GM18508 (cell line): ENCODE data around the gene EVX2.

Source experiments
- ATAC-seq: cut with Tn5 transposase; IDR thresholded peaks from one replicate; pipeline ENCODE4 v1.9.1; 2021; ENCODE audit warnings: moderate number of reproducible peaks; ENCODE audit not compliant: insufficient read depth, unreplicated experiment

The EVX2 gene

GRCh38 chr2:176083796-176084261 is at the start of gene EVX2:
EVX2 (minus strand) TSS chr2:176083962; CDS start chr2:176083776, 186 bp downstream.
- ATAC-seq: no peak

DNA sequence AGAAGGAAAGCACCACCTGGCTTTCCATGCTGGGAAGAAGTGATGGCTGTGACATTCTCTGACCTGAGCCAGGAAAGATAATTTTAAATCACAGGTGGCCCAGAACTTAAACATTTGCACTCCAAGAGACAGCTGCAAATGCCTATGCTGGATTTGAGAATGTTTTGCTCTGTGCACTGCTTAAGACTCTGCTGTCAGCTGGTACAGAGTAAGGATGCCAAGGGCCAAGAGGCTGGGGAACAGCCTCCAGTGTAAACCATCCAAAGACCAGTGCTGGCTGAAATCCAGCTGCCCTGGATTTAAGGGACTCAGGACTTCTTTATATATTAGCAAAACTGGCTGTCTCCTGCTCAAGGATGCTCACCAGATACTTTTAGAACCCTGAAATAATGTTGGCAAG is 49.6 kb upstream of the EVX2 start:
- ATAC-seq: no peak

DNA sequence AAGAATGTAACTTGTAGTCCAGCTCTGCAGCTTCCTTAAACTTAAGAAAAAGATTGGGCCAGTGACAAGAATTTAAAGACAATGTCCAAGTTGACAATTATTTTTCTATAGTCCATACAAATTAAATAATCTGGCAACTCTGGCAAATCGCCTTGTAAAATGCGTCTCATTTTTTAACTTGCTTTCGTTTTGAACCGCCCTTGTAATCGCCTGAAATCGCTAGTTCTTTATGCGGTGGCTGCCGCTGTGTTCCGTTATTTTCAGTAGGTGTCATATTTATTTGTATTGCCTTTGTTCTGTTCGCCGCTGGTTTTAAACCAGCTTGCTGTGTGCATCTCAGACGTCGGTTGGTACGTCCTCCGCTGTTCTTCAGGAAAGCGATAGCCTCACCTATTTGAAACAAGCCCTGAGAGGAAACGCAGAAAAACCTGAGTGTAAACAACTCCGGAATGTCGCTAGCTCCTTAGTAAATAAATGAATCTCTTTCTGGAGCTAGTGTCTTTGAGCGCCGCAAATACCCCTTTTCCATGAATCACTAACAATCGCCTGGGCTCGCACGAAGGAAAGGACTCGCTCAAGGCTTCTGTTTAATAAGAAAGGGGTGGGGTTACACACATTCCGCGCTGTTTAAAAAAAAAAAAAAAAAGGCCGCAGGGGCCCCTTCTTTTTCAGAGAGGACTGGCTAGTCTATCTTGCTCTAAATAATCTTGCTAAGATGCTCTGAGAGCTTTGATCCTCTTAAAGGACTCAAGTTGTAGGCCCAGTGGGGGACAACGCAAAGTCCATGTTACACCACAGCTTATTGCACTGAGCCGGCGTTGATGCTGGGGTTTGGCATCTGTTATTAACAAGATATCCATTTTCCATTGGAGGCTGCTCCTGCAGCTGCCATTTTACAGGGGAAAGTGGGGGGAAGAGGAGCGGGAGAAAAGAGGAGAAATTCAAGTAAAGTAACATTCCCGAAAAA is 48.7 kb upstream of the EVX2 start:
- no peak for ATAC-seq

DNA sequence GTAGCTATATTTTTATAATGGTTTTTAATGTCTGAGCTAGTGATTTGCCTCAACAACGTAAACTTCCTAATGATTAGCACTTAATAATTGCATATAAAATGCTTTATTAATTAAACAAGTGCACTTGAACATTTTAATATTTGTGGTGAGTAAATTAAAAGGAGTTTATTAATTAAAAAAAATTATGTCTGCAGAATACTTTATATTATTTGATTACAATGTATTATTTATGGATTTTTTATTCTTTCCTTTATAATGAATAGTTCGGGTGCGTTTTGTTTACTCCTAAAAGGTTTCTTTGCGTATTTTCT is 48.0 kb upstream of the EVX2 start:
- no peak for ATAC-seq

- no peak for ATAC-seq
Measured at GRCh38 chr2:176130957-176131847, 47.4 kb upstream of the EVX2 start.

GRCh38 chr2:176130147-176130956 is 46.6 kb upstream of the EVX2 start:
- no peak for ATAC-seq

GRCh38 chr2:176129813-176130146 is 46.0 kb upstream of the EVX2 start:
- no peak for ATAC-seq

GRCh38 chr2:176128982-176129796 is 45.4 kb upstream of the EVX2 start, which contains the start of gene HOXD8:
HOXD8 (plus strand) TSS chr2:176129705; CDS start chr2:176130367, 662 bp downstream.
- no peak for ATAC-seq

DNA sequence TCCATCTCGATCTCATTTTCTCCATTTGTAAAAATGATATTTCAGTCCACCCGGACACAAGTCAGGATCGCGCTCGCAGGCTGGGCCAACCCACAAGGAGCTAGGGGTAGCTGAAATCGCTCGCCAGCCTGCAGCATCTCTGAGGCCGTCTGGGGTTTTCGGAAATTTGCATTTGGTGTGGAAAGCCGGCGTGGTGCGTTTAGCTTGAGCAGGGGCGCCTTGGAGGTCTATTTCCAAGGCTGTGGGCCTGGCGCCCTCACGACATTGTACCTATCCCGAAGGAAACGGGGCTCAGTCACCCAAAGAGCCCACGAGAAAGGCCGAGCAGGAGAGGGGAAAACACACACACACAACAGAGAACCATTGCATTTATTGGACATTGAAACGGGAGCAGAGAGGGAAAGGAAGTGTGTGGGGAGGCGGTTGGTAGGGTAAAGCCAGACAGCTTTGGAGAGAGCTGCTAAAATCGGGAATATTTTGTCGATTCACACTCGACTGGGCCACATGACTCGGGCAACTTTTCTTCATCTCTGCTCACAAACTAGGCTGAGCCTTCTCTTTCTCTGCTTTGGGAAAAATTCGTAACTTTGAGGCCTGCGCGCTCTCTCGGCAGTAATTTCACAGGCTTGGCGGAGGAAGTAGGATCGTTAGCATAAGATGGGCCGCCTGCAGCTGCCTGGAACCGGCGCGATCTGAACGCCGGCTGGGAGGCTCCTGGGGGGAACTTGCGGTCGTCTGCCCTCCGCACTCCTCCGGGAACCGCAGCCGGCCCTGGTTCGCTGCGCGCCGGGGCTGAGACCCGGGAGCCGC is 44.6 kb upstream of the EVX2 start:
- no peak for ATAC-seq

- no peak for ATAC-seq
Measured at GRCh38 chr2:176127774-176128072, 44.0 kb upstream of the EVX2 start.

- ATAC-seq: no peak
Measured at GRCh38 chr2:176126929-176127773, 43.4 kb upstream of the EVX2 start.

DNA sequence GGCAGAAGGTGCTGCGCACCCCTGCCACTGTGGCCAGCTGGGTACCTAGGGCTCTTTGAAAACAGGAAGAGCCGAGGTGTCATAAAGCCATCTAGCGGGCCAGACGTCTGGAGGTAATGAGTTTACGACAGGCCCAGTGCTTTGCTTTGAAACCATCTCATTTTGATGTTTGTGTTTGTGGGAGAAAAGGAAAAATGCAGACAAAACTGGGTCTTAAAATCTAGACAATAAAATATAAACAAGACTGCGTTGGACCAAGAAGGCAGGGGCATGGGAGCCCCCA is 42.0 kb upstream of the EVX2 start:
- ATAC-seq: no peak

DNA sequence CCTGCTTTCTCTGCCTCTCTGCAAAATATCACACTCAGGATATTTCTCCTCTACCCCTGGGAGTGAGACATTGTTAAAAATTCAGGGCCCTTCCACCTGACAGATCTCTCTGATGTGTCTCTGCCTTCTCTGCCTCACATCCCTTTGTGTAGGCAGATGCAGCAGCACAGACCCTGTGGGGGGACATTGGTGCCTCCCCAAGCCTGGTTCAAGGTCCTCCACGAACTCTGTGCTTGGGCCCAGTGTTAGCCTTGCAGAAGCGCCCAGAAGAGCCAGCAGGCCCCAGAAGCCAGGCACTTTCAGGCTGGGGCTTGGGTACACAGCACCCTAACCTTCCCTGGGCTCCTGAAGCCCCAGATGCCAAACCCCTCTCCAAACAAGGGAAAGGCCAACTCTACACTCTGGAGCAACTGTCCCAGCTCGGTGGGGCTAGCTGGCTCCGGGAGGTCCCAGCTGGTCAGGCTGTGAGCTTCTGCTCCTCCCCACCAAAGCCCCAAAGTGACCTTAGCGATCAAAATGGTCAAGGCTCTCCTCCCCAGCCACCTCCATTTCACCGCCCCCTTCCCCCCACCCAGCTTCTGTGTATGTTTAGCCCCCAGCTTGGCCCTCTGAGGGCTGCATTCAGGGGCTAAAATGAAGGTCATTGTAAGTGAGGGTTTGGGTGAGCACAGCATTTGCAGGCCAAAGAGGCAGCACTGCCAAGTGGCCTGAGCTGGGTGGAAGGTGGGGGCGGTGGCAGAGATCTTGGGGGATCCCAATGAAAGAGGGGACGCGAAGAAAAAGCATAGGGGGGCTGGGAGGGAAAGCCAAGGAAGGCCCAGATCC is 41.4 kb upstream of the EVX2 start:
- ATAC-seq: no peak

DNA sequence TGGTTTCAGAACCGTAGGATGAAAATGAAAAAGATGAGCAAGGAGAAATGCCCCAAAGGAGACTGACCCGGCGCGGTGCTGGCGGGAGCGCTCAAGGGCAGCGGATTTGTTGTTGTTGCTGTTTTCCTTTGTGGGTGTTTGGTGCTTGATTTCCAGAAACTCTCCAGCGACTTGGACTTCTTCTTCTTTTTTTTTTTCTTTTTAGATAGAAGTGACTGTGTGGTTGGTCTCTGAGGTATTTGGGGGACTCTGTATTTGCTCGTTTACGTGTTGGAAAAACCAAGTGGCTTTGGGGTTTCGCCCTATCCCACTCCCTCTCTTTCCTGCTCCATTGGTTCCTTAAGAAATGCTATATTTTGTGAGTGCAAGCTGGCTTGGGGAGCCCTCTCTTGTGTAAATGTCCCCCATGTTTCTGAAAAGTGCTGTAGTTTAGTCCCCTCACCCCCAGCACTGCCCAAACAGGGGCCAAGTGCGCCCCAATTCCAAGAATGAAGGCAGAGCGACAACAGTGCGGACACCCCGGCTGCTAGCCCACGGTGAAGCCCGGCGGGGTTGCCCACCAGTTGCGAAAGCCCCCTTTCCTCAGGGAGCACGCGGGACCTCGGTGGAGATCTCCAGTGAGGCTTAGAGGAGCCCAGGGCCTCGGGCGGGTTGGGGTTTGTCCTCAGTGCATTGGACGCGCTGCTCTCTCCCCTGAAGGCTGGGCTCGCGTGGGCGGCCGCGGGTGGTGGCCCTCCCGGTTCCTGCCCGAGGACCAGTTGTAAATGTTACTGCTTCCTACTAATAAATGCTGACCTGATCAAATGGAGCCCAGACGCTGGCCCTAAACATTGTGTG is 40.6 kb upstream of the EVX2 start:
- ATAC-seq: no peak

- no peak for ATAC-seq
Measured at GRCh38 chr2:176123411-176124109, 39.8 kb upstream of the EVX2 start.
